GM12875 (cell line): ENCODE data around the gene PTGDR2.
A peak's percentile ranks its signal among the peaks of the same experiment; 100 is the strongest.

Experiments used
- H3K4me3 ChIP-seq: one replicate; pipeline ENCODE4 v1.5.1; 2011; ENCODE audit warnings: low read depth, low read length, control low read depth
- TF ChIP-seq, protein P1 (sequence below): IDR thresholded peaks from 2 replicates; pipeline ENCODE4 v1.5.1; 2011; ENCODE audit warnings: low read depth, mild to moderate bottlenecking, control low read depth, inconsistent platforms, low read length, moderate library complexity, borderline replicate concordance; ENCODE audit not compliant: insufficient read depth

Gene PTGDR2

DNA sequence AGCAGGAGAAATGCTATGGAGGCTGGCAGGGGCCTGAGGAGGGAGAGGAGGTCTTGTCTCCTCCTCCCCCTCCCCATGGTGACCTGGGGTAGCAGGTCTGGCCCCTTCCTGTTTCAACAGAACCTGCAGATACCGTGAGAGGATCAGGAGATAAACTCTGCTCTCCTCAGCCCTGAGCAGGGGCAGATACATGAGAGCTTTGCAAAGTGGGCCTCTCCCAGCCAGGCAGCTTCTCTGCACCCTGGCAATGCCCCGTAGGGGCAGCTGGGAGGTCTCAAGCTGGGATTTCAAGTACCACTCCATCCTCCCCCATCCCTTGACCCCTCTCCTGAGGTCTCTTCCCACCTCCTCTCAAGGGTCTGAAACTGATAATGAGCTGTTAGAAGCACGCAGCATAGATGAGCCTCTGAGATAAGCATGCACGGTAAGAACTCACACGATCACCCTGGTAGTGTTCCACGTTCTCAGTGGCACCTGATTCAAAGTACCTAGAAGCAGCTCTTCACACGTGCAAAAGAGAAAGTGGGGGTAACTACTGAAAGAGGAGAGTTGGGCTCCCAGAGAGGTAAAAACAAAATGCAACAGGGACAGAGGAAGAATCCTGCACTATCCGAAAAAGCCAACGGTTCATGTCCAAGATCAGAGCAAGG is 18.8 kb downstream of the PTGDR2 start:
- TF ChIP-seq, protein P1, sequence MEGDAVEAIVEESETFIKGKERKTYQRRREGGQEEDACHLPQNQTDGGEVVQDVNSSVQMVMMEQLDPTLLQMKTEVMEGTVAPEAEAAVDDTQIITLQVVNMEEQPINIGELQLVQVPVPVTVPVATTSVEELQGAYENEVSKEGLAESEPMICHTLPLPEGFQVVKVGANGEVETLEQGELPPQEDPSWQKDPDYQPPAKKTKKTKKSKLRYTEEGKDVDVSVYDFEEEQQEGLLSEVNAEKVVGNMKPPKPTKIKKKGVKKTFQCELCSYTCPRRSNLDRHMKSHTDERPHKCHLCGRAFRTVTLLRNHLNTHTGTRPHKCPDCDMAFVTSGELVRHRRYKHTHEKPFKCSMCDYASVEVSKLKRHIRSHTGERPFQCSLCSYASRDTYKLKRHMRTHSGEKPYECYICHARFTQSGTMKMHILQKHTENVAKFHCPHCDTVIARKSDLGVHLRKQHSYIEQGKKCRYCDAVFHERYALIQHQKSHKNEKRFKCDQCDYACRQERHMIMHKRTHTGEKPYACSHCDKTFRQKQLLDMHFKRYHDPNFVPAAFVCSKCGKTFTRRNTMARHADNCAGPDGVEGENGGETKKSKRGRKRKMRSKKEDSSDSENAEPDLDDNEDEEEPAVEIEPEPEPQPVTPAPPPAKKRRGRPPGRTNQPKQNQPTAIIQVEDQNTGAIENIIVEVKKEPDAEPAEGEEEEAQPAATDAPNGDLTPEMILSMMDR = no peak
- no peak overlapping the region for H3K4me3 ChIP-seq

DNA sequence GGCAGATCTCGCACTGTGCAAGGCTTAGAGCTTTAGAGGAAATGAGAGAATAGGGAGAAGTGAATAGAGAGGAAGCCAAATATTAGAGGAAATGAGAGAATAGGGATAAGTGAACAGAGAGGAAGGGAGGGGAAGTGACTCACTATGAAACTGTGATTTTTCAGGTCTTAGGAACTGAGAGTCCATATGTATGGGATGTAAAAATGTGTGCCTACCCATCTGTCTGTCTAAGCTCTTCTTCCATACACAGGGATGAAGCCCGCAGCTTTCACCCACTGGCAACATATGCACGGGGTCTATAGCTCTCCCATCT is 20.3 kb downstream of the PTGDR2 start:
- TF ChIP-seq, protein P1 = no peak
- H3K4me3 ChIP-seq = no peak overlapping the region

DNA sequence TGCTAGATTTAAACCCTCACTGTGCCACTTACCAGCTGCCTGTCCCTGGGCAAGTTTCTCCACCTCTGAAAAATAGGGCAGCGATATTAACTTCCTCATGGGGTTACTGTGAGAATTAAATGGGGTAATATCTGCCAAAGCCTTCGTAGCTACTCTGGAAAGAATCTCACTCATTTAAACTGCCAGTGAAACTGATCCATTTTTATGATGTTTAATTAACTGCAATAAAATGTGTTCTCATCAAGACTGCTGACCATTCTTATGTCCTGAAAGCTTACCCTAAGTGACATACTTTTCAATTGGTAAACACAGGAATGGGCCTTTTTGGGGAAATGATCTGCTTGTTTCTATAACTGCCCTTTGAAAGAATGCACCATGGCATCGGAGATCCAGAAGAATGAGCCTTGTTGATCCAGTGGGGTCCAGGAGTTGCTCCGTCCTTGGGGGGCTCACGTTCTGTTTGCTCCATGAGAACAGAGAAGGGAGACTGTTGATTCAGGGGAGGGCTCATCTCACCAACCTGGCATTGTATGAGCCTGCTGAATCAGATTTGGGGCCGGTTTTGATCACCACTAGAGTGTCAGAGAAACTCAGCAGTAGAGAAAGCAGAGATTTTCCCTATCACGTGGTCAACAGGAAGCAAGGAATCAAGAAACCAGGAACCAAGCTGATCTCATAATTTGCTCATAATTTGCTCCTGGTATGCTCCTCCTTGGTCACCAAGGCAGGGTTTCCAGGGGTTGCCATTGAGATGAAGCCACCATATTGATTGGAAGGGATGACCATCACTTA is 20.8 kb downstream of the PTGDR2 start:
- H3K4me3 ChIP-seq = no peak overlapping the region
- TF ChIP-seq, protein P1 = no peak

DNA sequence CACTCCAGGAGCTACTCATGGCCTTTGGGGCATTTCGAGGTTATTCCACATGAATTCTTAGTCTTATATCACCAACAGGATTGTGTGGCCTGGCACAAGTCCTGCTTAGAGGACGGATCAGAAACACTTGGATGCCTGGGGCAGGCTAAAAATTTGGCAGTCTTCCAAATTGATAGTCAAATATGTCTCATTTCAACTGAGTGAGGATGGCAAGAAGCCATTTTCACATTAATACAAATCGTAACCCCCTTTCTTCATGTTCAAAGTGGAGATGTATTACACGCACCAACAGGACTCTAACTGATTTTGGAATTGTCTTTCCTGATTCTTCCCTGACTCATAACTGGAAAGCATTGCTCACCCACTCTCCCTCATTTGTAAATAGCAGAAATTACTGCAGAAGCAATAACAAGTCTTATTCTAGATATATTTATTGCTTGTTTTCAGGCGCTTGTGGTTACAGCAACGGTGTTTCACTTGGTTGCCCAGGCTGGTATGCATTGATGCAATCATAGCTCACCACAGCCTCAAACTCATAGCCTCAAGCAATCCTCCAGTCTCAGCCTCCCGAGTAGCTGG is 24.2 kb downstream of the PTGDR2 start:
- H3K4me3 ChIP-seq = no peak overlapping the region

DNA sequence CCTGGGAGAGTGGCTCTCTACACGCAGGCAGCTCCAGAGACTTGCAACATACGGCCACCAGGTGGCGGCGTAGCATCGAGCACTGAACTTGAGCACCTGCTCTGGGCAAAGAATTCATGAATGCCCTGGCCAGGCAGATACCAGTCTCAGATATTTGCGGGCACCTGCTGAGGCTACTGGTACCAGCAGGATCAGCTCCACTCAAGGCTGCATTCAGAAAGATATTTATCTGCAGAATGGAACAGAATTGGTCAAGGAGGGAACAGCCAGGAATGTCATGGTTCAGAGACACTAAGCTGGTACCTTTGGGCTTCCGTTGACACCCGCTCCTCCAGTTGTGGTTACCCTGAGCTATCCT is 24.6 kb downstream of the PTGDR2 start:
- TF ChIP-seq, protein P1 = peak; percentile 91

More for the DNA sequence above, 24.2 kb downstream of the PTGDR2 start:
- TF ChIP-seq, protein P1 = no peak

DNA sequence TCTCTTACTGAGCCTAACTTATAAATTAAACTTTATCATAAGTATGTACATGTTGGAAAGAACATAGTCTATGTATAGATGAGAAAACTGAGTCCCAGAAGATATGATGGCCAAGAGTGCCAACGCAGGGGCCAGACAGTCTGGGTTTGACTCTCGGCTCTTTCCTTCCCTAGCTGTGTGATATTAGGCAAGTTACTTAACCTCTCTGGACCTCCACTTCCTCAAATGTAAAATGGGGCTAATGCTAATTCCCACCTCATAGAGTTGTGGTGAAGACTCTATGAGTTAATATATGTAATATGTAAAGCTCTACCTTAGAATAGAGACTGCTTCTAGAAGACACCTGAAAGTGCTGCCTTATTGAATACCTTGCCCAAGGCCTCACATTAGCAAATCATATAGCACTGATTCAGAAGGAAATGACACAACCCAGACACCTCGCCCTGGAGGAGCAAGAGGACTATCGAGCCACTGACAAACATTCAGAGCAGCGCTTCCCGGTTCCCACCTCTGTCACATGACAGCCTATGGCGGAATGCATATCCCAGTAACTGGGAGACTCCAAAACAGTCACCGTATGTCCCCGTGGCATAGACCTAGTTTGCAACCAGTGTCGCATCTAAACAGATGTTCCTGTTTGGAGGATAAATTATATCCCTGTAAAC is 25.1 kb downstream of the PTGDR2 start:
- TF ChIP-seq, protein P1 = no peak
- no peak overlapping the region for H3K4me3 ChIP-seq

More for the DNA sequence above, 24.6 kb downstream of the PTGDR2 start:
- H3K4me3 ChIP-seq = no peak overlapping the region
